RKO (cell line): Measurements from ENCODE around the gene MACROD2.
A peak's percentile ranks its signal among the peaks of the same experiment; 100 is the strongest.
"Not testable (repeated sequence)": the region's sequence is repeated elsewhere in the genome, so short reads cannot be mapped to it uniquely, and the experiment has no call there.

Experiments used
- DNase-seq: peaks from one replicate; pipeline ENCODE4 v3.0.0-alpha.2; 2016; ENCODE audit warnings: low spot score

Gene MACROD2

DNA sequence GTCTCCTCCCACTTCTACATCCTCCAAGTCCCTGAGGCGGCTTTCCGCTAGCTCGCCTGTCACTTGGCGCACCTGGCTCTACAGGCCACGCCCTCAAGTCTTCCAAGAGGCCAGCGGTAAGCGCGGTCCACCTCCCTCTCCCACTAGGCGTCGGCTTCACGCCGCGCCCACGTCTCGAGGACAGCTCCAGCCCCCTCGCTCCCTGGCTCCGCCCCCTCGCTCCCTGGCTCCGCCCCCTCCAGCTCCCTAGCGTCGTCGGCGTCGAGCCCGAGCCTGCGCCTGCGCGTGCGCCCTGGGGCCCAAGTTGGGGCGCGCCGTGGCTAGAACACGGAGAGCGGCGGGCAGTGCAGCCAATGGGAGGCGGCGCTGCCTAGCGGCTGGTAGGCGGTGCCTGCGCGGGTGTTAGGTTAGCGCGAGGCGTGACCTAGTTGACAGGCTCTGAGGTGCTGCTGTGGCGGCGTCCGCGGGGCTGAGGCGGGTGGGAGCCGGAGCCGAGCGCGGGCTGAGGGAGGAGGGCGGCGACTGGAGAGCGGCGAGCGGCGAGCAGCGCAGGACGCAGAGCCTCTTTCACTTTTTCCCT is at the start of gene MACROD2:
TSS of gene MACROD2 (plus strand) at position 431 of the 580 bp plus-strand sequence.
- peak; percentile 96 for DNase-seq

DNA sequence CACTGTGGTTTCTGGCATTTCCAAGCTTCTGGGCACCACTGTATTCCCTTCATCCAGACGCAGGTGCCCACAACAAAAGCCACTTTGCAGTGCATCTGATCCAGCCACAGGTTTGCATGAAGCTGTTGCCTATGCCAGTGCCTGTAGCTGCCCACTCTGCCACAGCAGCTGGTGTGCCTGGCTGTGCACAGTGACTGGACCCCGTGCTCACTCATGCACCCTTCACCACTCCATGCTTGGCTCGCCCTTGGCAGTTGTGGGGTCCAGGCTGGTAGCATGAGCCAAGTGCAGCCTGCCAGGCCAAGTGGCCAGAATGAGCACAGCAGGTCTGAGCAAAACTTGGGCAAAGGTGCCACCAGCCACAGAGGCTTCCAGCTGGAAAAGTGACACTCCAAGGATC is 47.6 kb upstream of the MACROD2 start:
- DNase-seq: no peak

DNA sequence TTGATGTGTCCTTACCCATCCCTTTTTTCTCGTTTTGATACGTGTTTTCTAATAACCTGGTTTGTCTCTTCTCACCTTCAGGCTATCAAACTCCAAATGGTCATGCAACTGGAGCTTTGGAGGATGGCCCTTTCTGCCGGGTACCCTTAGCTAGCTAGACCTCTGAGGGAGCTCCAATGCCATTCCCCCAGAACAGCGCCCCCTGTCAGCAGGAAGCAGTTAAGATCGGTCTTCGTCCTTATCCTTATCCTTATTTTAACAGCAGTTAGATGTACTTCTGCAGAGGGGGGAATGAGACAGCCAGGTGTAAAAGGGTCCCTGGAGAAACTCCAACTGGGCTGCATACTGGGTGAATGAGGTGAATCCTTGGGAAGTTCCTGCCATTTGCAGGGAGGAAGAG is 42.1 kb upstream of the MACROD2 start:
- DNase-seq: peak; percentile 8

DNA sequence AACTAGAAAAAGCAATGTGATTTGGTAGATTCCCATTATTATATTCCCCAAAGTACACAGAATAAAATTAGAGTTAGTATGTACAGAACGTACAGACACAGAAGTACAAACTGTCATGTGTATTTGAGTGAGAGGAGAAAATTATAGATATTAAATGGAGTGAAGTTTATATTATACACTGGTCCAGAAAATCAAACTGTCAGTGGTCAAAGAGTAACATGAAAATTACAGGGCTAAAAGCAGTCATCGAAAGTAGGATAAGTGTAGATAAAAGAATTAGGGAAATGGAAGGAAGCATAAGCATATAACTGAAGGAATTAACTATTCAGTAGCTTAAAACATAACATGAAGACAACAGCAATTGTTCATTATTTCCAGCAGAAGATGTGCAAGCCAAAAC is 35.2 kb upstream of the MACROD2 start:
- DNase-seq: no peak

DNA sequence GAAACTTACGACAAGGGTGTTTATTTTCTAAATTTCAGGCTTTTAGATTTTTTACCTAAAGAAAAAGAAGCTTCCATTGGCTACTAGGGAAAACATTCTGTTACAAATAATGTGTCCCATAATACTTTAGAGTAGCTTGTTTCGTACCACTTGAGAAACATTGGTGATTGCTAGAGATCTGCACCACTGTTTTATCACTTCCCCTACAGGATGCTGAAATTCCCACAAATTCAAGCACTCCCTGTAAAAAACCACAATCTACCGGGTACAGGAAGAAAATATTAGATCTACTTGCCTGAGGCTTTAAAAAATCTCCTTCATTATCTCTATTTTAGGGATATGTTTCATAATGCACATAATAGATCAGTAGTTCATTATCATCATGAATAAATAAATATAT is 34.8 kb upstream of the MACROD2 start:
- DNase-seq: no peak

DNA sequence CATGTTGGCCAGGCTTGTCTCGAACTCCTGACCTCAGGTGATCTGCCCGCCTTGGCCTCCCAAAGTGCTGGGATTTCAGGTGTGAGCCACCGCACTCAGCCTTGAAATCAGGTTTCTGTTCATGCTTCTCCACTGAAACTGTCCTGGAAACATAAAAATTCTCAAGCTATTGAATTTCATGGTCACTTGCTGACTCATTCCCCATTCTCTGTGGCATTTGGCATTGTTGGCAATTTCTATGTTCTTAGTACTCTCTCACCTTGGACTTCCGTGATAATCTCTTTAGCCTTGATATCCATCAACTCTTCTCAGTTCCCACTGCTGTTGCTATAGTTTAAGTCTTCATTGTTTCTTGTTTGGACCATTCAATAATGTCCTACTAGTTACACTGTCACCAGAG is 11.1 kb upstream of the MACROD2 start:
- no peak for DNase-seq

DNA sequence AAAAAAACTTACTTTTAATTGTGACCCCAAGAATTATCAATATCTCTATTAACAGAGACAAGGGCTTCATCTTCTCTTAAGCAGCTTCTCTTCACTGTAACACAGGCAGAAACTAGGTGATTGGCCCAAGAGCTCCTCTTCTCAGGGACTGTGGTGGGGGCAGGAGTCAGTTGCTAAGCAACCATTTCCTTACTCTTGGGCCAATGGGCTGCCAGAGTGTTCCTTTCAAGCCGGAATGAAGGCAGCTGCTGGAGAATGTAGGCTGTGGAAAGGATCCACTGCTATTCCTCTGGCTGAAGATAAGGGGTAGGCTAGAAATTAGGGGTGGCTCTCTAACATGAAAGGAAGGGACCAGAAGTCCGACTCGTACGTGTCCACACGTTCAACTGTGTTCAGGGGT is 4.9 kb upstream of the MACROD2 start, which contains the start of gene SEL1L2:
TSS of gene SEL1L2 (minus strand) at position 150 of the 400 bp plus-strand sequence. CDS start at position 70, 80 bp downstream.
- DNase-seq: no peak

DNA sequence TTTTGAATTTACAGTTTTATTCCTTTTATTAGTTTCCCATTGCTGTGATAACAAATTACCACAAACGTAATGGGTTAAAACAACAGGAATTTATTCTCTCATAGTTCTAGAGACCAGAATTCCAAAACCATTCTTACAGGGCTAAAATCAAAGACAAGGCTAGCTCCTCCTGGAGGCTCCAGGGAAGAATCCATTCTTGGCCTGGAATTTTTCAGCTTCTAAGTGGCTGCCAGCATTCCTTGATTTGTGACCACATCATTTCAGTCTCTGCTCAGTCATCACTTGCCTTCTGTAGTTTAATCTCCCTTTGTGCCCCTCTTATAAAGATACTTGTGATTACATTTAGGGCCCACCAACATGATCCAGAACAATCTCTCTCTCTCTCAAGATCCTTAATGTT is 4.0 kb upstream of the MACROD2 start:
- DNase-seq: no peak

DNA sequence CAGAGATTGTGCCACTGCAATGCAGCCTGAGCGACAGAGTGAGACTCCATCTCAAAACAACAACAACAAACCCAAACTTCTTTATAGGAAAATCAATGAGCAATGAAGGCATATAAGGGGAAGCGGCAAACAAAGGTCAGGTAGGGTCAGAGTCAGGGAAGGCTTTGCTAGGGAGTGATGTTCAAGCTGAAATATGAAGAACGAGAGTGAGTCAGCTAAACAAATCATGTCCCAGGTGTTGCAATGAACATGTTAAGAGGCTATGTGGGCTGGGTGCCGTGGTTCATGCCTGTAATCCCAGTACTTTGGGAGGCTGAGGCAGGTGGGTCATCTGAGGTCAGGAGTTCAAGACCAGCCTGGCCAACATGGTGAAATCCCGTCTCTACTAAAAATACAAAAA is 3.4 kb upstream of the MACROD2 start:
- DNase-seq: not testable (repeated sequence)

DNA sequence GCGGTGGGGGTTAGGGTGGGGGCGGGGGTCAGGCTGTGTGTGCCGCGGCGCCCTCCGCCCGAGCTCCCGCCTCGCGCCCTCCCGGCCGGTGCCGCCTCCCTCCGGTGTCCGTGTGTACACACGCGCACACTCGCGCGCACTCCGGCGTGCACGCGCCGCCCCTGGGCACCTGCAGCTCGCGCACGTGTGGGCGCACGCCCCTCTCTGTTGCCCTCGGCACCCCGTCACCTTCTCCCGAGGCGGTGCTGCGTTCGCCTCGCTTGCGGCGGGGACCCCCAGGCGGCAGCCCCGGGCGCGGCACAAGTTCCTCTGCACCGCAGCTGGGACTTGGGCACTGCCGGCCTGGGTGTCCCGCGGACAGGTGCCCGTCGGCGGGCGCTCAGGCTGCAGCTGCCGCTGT is 525 bp downstream of the MACROD2 start:
- DNase-seq: peak; percentile 49

DNA sequence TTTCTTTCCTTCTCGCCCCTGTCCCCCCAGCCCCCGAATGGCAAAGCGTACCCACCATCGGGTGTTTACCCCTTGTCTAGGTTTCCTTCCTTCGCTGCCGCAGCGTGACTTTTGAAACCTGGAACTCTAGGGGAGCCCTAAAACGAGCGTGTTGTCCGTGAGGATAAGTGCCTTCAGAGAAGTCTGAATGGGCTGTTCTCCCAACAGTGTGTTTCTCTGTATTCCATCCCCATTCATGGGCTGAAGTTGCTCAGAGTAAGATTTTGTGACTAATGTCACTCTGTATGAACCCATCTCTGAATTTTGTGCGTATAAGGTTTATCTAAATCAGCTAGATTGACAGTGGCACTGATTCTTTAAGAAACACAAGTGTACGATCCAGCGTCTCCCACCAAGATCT is 949 bp downstream of the MACROD2 start:
- DNase-seq: peak; percentile 53

DNA sequence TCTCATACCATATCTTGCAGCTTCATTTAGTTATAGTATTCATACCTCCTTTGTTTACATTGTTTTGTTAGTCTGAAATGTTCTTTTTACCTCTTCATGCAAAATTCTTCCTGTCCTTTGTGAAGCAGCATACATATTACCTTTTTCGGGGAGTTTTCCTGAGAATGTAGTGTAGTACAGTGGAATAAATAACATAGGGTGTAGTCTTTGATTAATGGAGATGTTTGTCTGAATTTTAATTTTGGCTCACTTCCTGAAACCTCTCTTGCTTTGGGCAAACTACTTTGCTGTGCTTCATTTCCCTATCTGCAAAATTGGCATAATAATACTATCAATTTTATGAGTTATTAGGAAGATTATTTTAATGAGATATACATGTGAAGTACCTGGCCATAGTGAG is 5.6 kb downstream of the MACROD2 start:
- no peak for DNase-seq

DNA sequence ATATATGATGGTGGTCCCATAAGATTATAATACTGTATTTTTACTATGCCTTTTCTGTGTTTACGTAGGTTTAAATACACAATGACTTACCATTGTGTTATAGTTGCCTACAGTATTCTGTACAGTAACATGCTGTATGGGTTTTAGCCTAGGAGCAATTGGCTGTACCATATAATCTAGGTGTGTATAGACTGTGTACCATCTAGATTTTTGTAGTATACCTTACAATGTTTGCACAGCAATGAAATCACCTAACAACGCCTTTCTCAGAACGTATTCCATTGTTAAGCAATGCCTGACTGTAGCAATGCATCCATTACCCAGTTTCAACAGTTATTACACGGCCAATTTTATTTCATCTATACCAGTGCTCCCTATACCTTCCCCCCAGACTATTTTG is 10.7 kb downstream of the MACROD2 start:
- no peak for DNase-seq

DNA sequence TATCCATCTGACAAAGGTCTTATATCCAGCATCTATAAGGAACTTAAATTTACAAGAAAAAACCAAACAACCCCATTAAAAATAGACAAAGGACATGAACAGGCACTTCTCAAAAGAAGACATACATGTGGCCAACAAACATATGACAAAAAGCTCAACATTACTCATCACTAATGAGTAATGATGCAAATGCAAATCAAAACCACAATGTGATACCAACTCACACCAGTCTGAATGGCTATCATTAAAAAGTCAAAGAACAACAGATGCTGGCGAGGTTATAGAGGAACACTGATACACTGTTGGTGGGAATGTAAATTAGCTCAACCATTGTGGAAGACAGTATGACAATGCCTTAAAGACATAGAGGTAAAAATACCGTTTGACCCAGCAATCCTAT is 13.9 kb downstream of the MACROD2 start:
- peak; percentile 65 for DNase-seq

DNA sequence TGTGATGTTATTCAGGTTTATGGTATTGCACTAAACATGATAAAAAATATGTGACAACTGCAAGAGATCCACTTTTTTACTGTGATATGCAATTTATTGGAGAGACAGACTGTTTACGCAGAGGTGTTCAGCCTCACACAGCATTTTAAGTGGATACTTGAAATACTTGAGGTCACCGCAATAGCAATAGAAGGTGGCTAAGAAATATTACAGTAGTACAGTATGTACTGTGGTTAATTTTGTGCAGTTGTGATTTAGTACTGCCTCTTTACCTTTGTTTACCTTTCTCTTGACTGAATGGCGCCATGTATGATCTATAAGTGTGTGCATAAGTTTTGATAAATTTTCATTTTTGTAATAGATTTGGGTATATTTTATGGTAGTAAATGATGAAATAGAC is 17.4 kb downstream of the MACROD2 start:
- DNase-seq: no peak

DNA sequence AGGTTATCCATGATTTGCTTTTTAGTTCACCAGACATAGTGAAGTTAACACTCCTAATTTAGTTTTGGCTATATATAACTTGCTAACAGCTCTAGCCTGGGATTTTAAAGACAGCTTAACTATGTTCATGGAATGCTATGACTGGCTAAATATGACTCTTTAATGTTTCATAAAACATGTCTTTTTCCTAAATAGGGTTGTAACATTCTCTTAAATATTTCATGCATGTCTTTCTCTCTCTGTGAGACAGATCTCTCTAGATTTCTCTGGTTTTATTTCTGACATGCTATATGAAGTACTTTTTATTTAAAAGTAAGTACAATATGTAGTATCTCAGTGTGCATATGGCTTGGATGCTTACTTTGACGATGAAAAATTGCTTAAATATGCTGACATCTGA is 35.7 kb downstream of the MACROD2 start:
- DNase-seq: no peak

DNA sequence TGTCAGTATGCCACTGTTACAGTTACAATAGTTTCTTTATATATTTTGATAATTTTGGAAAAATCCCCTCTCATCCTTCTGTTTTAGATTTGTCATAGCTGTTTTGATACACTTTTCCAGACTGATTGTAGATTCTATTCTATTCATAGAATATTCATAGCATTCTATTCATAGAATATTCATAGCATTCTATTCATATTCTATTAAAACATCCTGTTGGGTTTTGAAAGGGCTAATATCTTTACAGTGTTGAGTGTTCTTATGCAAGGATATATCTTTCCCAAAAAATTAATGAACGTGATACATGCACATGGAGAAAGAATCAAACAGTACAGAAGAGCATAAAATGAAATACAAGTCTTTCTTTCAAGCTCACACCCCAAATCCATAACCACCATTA is 38.0 kb downstream of the MACROD2 start:
- no peak for DNase-seq

DNA sequence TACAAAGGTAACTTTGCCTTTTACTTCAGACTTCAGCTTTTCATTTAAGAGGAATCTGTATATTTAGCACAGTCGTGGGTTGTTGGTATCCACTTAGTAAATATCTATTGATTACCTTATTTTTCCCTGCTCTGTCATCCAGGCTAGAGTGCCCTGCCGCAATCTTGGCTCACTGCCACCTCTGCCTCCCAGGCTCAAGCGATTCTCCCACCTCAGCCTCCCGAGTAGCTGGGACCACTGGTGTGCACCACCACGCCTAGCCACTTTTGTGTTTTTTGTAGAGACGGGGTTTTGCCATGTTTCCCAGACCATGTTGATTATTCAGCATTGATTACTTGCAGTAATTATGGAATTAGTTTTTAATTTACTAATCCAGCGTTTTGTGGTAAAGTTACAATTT is 41.3 kb downstream of the MACROD2 start:
- DNase-seq: no peak

DNA sequence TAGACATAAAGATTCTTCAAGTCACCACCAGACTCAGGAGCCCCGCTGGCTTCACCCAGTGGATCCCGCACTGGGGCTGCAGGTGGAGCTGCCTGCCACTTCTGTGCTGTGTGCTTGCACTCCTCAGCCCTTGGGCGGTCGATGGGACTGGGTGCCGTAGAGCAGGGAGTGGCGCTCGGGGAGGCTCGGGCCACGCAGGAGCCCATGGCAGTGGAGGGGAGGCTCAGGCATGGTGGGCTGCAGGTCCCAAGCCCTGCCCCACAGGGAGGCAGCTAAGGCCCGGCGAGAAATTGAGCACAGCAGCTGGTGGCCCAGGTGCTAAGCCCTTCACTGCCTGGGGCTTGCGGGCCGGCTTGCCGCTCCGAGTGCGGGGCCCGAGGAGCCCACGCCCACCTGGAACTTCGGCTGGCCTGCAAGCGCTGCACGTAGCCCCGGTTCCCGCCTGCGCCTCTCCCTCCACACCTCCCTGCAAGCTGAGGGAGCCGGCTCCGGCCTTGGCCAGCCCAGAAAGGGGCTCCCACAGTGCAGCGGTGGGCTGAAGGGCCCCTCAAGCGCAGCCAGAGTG is 49.5 kb downstream of the MACROD2 start:
- DNase-seq: not testable (repeated sequence)

DNA sequence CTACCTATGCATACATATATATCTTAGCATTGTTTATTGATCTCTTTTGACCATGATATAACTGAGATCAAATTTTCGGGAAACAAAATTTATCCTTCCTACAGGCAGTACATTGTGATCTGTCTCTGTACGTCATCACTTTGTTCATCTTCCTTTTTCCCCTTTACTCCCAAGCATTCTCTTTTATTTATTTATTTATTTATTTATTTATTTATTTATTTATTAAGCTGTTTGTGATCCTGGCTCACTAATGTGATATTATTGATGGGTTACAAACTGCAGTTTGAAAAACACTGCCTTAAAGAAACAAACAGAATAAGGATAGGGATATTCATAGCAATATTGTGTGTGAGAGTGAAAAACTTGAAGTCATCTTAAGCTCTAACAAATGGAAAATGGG is 51.2 kb downstream of the MACROD2 start:
- DNase-seq: no peak

DNA sequence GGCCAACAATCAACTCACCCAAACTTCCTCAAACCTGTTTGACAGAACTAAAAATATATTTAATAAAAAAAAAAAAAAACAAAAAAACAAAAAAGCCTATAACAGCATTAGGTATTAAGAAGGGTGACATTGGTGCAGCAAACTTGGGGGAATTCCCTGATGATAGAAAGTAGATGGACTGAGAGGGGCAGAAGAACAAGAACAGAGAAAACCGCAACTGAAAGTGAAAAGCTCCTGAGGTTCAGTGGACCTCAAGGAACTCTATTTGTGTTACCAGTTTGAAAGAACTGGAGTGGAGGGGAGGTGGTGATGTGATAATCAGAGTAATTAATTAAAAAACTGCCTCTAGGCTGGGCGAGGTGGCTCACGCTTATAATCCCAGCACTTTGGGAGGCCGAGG is 53.8 kb downstream of the MACROD2 start:
- no peak for DNase-seq

DNA sequence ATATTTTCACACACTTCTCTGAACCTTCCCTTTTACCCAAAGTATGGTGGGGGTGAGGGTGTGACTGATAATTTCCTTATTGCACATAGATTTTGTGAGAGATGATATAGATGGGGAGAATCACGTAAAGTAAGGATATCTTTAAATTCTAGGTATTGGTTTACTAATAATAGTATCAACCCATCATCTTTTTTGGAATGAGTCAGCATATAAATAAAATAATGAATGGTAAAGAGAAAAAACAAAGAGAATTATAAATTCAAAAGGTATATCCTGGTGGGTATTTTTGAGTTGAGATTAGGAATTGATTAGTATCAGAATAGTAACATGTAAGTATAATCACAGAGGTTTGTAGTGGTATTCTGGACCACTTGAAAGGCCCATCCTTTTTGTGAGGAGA is 56.1 kb downstream of the MACROD2 start:
- DNase-seq: no peak

DNA sequence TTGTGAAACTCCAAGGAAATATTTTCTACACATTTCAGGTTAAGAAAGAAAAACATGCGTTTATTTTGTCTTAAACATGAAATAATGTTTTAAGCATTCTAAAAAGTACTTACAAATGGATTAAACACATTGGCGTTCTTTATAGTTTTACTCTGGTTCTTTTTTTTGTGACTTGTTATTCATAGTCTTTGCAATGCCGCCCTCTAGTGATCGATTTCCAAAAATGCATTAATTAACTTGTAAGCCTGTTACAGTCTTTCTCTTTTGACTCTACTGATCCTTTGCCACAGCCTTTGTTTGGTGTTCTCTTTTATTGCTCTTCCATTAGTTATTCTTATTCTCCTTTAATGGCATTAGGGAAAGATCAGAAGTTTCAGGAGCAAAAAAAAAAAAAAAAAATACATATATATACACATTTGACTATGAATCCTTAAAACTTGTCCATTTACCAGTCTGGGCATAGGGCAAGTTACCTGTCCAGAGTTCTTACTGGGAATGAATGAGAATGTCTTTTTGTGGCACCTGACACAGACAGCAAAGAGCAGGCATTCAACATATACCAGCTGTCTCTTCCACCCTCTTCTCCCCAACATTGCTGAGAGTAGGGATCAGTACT is 59.9 kb downstream of the MACROD2 start:
- peak; percentile 80 for DNase-seq

DNA sequence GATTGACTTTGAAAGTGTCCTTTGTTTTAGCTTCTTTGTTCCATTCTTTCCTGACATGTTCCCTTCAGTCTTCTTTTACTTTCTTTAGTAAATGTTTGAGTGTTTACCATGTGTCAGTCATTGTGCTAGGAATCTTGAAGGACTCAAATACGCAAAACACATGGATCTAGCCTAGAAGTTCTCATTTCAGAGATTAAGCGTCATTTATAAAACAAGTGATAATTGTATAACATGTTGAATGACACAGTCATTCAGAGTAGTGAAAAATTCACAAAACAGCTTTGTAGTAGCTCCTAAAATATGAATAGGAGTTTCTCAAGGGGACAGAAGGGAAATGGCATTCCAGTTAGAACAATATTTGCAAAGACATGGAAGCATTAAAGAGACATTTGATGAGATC is 66.9 kb downstream of the MACROD2 start:
- no peak for DNase-seq
